PC-9 (cell line): ENCODE measurements around the gene MPPED2. TPM values are rescaled to one million over a fixed set of nuclear protein-coding genes. Genes with fewer than 3 reads are reported as not detected.

ENCODE experiments used
- BruUV-seq: library from RNA; stranded (reverse); fragments of 400-500 nt; replicated peaks from 2 replicates; lab custom pipeline; 2021; lab: Mats Ljungman, UMichigan
- CTCF ChIA-PET: fragments of 300-600 bp; sonication (Branson Sonifier 250); formaldehyde crosslinking; loops from one replicate; lab custom pipeline; 2022; ENCODE audit warnings: antibody characterized with exemption; lab: Charles Lee
- POLR2A ChIA-PET: fragments of 300-600 bp; sonication (Branson Sonifier 250); formaldehyde crosslinking; loops from one replicate; lab custom pipeline; 2022; ENCODE audit warnings: antibody characterized with exemption; ENCODE audit not compliant: unreplicated experiment; lab: Charles Lee
- DNase-seq, 2 experiments: peaks; one replicate each; pipeline versions ENCODE4 v3.0.0 to v3.0.0-alpha.2; 2015 to 2022; ENCODE audit warnings: mixed read lengths in 1 of 2
- H2AFZ ChIP-seq: fragments of 200-600 bp; sonication (generic); 2 replicates; pipeline ENCODE4 v1.8.1; 2017; ENCODE audit warnings: antibody characterized with exemption
- H3F3A ChIP-seq: fragments of 200-600 bp; sonication (generic); 2 replicates; pipeline ENCODE4 v1.8.1; 2017; ENCODE audit warnings: antibody characterized with exemption, mild to moderate bottlenecking, low read depth; ENCODE audit not compliant: insufficient read depth
- H3K27ac ChIP-seq: fragments of 200-600 bp; sonication (generic); 2 replicates; pipeline ENCODE4 v1.6.1; 2016; ENCODE audit warnings: mixed run types
- H3K27me3 ChIP-seq: fragments of 200-600 bp; sonication (generic); 2 replicates; pipeline ENCODE4 v1.6.1; 2016; ENCODE audit warnings: low read depth, mixed run types; ENCODE audit not compliant: insufficient read depth
- H3K36me3 ChIP-seq: fragments of 200-600 bp; sonication (generic); 2 replicates; pipeline ENCODE4 v1.6.1; 2016; ENCODE audit warnings: low read depth, mixed run types
- H3K4me1 ChIP-seq: fragments of 200-600 bp; sonication (generic); replicated peaks from 2 replicates; pipeline ENCODE4 v1.6.1; 2016; ENCODE audit warnings: mixed run types; ENCODE audit not compliant: insufficient read depth
- H3K4me2 ChIP-seq: fragments of 200-600 bp; sonication (generic); 2 replicates; pipeline ENCODE4 v1.6.1; 2017; ENCODE audit warnings: mixed run types
- H3K4me3 ChIP-seq: fragments of 200-600 bp; sonication (generic); 2 replicates; pipeline ENCODE4 v1.6.1; 2016; ENCODE audit warnings: mixed run types
- H3K79me2 ChIP-seq: fragments of 200-600 bp; sonication (generic); 2 replicates; pipeline ENCODE4 v1.6.1; 2017; ENCODE audit warnings: low read depth, mixed run types
- H3K9me2 ChIP-seq: fragments of 200-600 bp; sonication (generic); 2 replicates; pipeline ENCODE4 v1.8.1; 2017; ENCODE audit warnings: mild to moderate bottlenecking; ENCODE audit not compliant: insufficient read depth
- H3K9me3 ChIP-seq: fragments of 200-600 bp; sonication (generic); 2 replicates; pipeline ENCODE4 v1.8.1; 2016; ENCODE audit warnings: low read depth; ENCODE audit not compliant: insufficient read depth
- H4K20me1 ChIP-seq: fragments of 200-600 bp; sonication (generic); 2 replicates; pipeline ENCODE4 v1.8.1; 2017; ENCODE audit not compliant: insufficient read depth
- EZH2 ChIP-seq: fragments of 200-600 bp; sonication (generic); IDR thresholded peaks from 2 replicates; pipeline ENCODE4 v1.8.0; 2017; ENCODE audit warnings: antibody characterized with exemption, low read depth
- intact Hi-C: fragments of 100-400 bp; cut with micrococcal nuclease; formaldehyde crosslinking; loops from one replicate; pipeline ENCODE4 v1.10.0; 2022; ENCODE audit not compliant: unreplicated experiment
- total RNA-seq: library from RNA; stranded (reverse); gene quantifications from 2 replicates; pipeline ENCODE4 v1.2.3, GENCODE V29; 2021
- TF ChIP-seq, protein P1 (sequence below): fragments of 200-600 bp; sonication (generic); conservative IDR thresholded peaks from 2 replicates; pipeline ENCODE4 v1.6.1; 2017; ENCODE audit warnings: mixed run types, antibody characterized with exemption, mild to moderate bottlenecking, moderate library complexity

MPPED2 gene
- total RNA-seq, 1 experiment from 2014 or later: not detected

GRCh38 chr11:30423886-30424285 is 162.3 kb downstream of the MPPED2 start:
- no peak overlapping the region for H3K4me2 ChIP-seq
- H3K9me3 ChIP-seq: no peaks in the 10 kb centered on the region
- no peak for DNase-seq
- no peak overlapping the region for H3K27ac ChIP-seq
- peaks cover 72% of the 10 kb centered on the region for H3K27me3 ChIP-seq
- TF ChIP-seq, protein P1, sequence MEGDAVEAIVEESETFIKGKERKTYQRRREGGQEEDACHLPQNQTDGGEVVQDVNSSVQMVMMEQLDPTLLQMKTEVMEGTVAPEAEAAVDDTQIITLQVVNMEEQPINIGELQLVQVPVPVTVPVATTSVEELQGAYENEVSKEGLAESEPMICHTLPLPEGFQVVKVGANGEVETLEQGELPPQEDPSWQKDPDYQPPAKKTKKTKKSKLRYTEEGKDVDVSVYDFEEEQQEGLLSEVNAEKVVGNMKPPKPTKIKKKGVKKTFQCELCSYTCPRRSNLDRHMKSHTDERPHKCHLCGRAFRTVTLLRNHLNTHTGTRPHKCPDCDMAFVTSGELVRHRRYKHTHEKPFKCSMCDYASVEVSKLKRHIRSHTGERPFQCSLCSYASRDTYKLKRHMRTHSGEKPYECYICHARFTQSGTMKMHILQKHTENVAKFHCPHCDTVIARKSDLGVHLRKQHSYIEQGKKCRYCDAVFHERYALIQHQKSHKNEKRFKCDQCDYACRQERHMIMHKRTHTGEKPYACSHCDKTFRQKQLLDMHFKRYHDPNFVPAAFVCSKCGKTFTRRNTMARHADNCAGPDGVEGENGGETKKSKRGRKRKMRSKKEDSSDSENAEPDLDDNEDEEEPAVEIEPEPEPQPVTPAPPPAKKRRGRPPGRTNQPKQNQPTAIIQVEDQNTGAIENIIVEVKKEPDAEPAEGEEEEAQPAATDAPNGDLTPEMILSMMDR: no peak
- no peak for TF ChIP-seq EZH2
- POLR2A ChIA-PET: no interaction called here
- H3K4me1 ChIP-seq: no peaks in the 10 kb centered on the region
- H2AFZ ChIP-seq: no peak overlapping the region
- no peaks in the 10 kb centered on the region for H3K9me2 ChIP-seq
- no peaks in the 10 kb centered on the region for H3F3A ChIP-seq
- H3K79me2 ChIP-seq: no peaks in the 10 kb centered on the region
- intact Hi-C loops: no loop called here
- no peaks in the 10 kb centered on the region for H3K36me3 ChIP-seq
- no peak overlapping the region for H3K4me3 ChIP-seq
- CTCF ChIA-PET: no interaction called here
- H4K20me1 ChIP-seq: no peaks in the 10 kb centered on the region
- BruUV-seq: no TSS peak

GRCh38 chr11:30423279-30423648 is 162.9 kb downstream of the MPPED2 start:
- no peaks in the 10 kb centered on the region for H4K20me1 ChIP-seq
- no peak for TF ChIP-seq EZH2
- TF ChIP-seq, protein P1: no peak
- no peak overlapping the region for H2AFZ ChIP-seq
- no peaks in the 10 kb centered on the region for H3K9me2 ChIP-seq
- CTCF ChIA-PET: no interaction called here
- intact Hi-C loops: no loop called here
- POLR2A ChIA-PET: no interaction called here
- no peaks in the 10 kb centered on the region for H3K4me1 ChIP-seq
- no peak overlapping the region for H3K4me3 ChIP-seq
- H3K4me2 ChIP-seq: no peak overlapping the region
- no peaks in the 10 kb centered on the region for H3K36me3 ChIP-seq
- DNase-seq: no peak
- H3K27ac ChIP-seq: no peak overlapping the region
- BruUV-seq: no TSS peak
- H3K79me2 ChIP-seq: no peaks in the 10 kb centered on the region
- H3K27me3 ChIP-seq: peaks cover 73% of the 10 kb centered on the region
- no peaks in the 10 kb centered on the region for H3F3A ChIP-seq
- H3K9me3 ChIP-seq: no peaks in the 10 kb centered on the region

- no peaks in the 10 kb centered on the region for H4K20me1 ChIP-seq
- no peaks in the 10 kb centered on the region for H3K9me3 ChIP-seq
- no TSS peak for BruUV-seq
- H3K4me1 ChIP-seq: no peaks in the 10 kb centered on the region
- H3F3A ChIP-seq: no peaks in the 10 kb centered on the region
- H3K79me2 ChIP-seq: no peaks in the 10 kb centered on the region
- H3K4me3 ChIP-seq: no peak overlapping the region
- ChIA-PET CTCF (no interaction called here), POLR2A (no interaction called here)
- no peak overlapping the region for H3K27ac ChIP-seq
- H3K27me3 ChIP-seq: peaks cover 74% of the 10 kb centered on the region
- H3K4me2 ChIP-seq: no peak overlapping the region
- TF ChIP-seq EZH2: no peak
- TF ChIP-seq, protein P1: no peak
- no peak for DNase-seq
- H3K9me2 ChIP-seq: no peaks in the 10 kb centered on the region
- H3K36me3 ChIP-seq: no peaks in the 10 kb centered on the region
- intact Hi-C loops: no loop called here
- no peak overlapping the region for H2AFZ ChIP-seq
These were observed 163.5 kb downstream of the MPPED2 start for GRCh38 chr11:30422447-30423278.
